Hematopoietic multipotent progenitor cell (in vitro differentiated cells): ENCODE measurements around the gene CLINT1. TPM values are rescaled to one million over a fixed set of nuclear protein-coding genes. Genes with fewer than 3 reads are reported as not detected.

Experiments used
- DNase-seq, 3 donors: peaks; one replicate each; pipeline ENCODE4 v3.0.0-alpha.2; 2011 to 2015; ENCODE audit warnings: low read depth in 2 of 3, low spot score in 2 of 3
- total RNA-seq: library from RNA; depleted of rRNA; stranded (reverse); fragments of >200 nt; gene quantifications from one replicate; pipeline ENCODE4 v1.2.3, GENCODE V29; 2012

CLINT1 gene
- total RNA-seq, 1 donor, result 181 TPM

DNA sequence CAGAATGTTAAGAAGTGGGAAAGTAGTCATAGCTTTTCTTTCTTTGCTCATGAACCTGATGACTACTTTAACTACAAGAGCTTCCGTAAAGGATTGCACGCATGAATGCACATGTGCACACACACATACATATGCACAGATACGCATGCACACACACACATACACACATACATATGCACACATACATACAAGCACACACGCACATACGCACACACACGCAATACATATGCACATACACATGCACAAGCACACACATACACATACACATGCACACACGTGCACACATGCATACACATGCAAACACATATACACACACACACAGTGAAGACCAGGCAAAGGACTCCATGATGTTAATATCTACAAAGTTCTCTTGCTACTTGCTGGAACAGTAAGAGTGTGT lies 92.5 kb downstream of the CLINT1 start:
- DNase-seq, result no peak

DNA sequence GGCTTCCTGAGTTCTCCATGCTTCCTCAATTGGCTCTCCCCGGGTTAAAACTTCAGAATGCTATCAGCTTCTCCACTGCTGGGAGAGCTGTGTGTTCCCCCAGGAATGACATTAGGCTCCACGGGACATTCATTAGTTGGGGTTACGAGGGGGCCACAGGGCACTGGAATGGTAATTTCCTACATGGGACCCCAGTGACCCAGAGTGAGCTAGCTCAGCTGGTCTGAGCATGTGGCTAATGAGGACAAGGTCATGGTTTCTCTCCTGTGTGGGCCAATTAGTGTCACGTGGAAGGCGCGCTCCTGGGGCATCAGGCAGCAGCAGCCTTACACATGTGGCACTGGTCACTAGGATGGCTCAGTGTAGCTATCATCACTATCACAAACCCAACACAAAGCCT lies 94.4 kb downstream of the CLINT1 start:
- no peak for DNase-seq

DNA sequence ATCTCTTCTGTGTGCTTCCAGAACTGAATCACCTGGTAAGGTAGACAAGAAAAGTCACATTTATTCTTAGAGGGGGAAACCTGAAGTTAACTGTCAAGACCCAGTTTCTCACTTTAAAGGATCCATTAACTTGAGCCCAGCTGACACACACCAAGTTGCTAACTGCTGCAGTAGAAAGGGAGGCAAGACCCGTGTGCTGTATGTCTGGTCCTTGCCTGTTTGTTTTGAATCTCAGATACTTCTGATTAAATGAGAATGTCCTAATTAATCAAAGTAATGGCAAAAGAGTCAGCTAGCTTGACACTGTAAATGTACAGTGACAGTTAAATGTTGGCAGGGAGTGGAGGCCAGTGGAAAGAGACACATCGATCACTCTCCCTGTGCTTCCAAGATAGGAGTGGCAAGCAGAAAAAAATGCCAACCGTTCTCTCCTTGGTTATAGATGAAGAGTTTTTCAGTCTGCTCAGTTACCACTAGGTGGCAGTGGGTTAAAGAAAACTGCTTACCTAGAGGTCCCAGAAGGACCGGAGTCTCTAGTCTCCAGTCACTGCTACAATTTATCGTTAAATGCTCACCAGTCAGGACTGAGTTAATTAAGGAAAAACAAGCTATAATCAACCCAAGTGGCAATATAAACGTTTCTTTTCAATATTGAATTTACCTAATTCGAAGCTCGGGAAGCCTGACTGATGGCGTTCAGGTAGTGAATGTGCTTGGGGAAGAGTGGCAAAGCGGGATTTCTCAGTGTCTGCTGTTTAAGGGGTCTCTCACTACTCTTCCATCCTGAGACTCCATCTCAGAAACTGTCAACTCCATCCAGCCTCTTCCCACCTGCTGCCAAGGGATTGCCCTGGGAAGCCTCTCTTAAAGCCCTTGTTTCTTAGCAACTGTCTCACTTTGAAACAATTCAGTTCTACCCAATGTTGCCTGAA lies 97.0 kb downstream of the CLINT1 start:
- peak in 2 of 3 donors; percentile 39 to 66 for DNase-seq

DNA sequence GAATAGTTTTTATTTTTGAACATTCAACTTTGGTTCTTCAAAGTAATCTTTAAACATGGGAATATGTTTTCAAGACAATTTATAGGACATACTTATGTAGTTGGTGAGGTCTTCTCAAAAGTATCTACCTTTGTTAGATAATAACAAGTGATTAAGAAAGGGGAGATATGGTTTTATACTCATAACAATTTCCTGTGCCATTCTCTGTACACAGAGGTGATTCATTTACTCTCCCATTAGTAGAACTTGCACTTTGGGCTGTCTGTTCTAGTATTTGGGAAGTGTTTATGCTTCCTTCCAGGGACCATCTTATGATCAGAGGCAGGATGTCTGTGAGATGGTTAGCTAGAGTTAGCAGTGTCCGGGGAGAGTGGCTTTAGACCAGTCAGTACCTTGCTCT lies 100.2 kb downstream of the CLINT1 start:
- DNase-seq, result no peak

DNA sequence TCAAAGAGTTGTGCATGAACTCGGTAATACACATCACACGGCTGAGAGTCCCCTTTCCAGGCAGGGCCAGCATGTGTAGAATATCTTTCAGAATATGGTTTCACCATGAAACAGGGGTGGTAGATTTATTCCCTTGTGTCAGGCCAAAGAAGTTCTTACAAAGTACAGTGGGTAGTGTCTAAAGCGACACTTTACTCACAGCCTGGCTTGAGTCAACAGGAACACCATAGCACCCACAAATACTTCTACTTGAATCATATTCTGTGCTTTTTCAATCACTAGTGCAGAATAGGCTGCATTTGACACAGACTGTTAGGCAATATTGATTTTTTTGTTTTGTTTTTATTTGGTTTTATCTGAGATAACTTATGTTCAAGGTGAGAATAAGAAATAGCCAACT lies 102.8 kb downstream of the CLINT1 start:
- no peak for DNase-seq

DNA sequence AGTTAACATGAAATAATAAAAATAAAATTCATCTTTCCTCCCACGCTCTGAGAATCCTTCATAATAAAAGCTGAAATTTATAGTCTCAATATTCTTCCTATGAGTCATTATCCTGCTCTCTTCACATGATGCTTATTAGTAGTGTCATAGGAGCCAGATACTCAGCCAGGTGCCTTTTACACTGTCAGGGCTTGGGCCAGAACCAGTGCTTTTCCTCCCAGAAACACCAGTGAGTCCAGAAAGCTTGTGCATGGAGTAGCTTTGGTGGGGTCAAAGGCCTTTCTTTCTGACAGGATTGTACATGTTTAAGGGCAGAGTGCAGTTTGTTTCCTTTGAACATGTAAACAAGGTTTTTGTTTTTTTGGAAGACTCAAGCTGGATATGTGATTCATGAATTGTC lies 108.6 kb downstream of the CLINT1 start:
- DNase-seq, result no peak

DNA sequence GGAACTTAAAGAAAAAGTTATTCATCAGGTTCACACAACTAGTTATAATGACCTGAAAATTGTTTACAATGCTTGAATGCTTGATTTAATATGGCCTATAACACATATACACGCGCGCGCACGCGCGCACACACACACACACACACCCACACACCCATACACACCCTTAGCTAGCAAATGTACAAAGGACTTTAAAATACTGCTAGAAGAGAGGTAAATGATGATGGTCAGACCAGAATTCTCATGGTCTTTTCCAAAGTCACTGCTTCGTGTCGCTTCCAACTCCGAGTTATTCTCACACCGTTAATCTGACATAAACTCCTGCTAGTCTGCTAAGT lies 109.5 kb downstream of the CLINT1 start:
- DNase-seq, result no peak

DNA sequence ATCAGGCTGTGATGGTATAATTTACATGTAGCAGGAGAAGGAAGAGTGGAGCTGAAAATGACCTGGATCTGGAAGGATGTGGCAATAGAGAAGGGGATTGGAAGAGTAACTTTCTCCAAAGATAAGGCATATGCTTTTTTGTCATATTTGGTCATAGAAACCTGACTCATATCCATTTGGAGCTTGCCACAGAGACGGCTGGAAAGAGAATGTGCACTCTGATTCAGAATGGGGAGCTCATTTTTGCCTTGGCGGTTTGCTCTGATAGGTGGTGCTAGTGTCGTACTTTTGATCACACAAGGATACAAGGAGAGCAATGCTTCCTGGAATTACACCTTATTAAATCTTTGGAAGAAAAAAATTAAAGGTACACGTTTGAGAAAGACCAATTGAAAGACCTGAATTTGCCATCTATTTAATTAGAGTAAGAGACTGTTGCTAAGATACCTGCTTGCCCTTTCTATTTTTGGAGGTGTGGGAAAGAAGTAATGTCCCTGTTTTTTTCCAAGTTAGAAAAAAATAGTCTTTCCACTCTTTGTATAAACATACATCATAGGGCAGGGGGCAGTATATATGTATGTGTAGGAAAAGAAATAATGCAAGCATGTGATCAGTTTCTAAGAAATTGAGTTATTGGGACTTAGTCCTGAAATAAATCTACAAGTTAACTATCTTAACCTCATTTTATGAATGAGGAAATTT lies 110.0 kb downstream of the CLINT1 start:
- DNase-seq, result no peak

DNA sequence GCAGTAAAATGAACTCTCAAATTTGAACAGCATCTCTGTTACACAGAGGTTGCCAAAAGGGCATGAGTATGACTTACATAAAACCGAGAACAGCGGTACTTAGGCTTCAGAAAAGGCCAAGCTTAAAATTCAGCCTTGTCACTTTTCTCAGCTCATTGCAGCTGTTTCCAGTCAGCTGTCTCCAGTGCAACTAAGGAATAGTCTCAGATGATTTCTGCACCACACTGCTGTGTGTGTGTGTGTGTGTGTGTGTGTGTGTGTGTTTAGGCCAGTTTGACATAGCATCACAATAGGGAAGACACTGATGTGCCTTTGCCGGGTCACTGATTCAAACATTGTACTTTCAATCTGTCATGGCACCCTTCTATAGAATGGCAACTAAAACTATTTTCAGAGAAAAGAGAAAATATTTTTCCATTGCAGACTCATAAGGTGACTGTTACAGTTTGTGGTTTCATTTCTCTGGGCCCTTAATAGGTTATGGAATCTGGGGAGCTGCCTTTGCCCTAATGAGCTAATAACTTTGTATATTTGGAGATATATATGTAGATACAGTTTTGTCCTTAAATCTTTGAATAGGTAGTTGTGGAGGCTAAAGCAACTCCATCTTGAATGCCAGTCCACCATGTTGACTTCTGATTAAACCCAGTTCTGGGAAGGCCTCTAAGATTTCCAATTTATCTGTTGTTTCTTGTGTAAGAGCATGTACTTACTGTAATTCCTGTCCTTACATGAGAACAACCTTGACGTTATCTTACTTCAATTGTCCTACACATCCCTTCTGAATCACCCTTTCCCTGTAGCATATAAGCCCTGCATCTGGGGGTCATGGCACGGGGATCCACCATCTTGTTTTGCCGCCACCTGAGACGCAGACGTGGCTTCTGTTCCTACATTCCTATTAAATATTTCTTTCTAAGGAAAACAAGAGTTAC lies 110.9 kb downstream of the CLINT1 start:
- DNase-seq, result no peak

DNA sequence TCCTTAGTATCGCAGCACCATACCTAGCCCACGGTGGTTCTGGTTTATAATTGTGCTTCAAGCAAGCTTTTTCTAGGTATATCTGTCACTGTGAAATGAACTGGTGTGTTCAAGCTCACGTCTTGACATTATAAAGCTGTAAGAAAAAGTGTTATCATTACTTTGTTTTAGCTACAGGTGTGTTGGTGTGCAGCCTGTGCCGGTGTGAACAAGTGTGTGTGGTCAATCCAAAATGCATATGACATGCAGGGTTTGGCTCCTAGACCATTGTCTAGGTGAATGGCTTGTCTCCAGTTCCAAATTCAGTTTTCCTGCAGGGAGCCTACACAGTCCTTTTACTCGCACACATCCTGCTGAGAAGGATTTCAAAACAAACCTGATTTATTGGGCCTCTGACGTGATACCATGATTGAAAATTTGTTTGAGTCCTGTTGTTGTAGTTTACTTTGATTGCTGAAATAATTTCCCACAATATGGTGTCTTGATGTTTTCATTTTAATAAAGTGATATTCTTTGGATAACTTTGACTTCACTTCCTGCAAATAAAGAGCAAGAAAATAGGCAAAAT lies 111.7 kb downstream of the CLINT1 start:
- no peak for DNase-seq

DNA sequence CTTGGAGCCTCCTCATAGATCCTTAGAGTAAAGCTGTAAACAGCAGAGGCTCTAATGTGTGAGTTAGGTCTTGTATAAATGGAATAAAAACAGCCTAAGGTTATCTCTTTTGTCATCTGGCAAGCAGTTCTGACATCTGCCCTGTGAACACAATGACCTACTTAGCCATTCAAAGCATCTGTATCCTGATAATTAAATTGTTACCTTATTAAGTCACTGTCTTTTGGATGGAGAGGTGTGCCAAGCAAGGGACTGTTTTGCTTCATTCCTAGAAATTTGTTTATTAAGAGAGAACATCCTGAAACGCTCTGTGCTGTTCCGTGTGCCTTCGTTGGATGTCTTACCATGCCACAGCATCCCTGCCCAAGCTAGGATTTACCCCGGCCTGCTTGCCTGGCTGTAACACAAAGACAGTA lies 113.9 kb downstream of the CLINT1 start:
- DNase-seq, result no peak

DNA sequence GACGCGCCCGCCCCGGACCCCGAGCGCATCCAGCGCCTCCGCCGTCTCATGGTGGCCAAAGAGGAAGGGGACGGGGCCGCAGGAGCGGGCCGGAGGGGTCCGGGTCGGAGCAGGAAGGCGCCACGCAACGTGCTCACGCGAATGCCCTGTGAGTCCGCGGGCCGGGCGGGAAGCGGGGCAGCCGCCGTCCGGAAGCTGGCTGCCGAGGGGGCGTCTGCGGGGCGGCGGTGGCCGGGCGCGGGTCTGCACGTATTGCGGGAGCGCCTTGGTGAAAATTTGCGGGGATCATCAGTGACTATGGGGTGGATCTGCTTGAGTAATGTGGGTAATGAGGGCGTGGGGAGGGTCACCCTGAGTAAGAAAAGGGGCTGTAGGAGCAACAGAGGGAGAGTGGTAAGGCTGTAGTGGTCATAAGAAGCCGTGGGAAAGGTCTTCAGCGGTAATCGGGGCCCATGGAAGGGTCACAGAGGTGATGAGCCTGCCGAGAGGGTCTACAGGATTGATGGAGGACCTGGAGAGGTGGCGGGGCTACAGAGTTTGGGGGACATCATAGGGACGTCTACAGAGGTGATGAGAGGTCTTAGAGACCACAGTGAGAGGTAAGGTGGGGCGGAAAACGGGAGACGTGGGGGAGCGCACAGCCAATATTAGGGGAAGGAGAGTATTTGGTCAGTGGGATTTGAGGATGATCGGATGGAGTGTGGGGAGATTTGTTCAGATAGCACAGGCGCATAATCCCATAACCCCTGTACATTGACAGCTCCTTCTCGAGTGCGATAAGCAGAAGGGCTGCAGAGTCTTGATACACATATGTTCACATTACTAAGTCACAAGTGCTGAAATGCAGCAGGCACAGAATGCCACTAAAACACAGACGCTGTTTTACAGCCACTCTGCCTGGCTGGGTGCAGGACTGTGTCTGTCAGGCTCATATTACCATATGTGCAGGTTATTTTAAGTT lies 114.6 kb downstream of the CLINT1 start:
- DNase-seq, result peak in 2 of 3 donors; percentile 17 to 32

DNA sequence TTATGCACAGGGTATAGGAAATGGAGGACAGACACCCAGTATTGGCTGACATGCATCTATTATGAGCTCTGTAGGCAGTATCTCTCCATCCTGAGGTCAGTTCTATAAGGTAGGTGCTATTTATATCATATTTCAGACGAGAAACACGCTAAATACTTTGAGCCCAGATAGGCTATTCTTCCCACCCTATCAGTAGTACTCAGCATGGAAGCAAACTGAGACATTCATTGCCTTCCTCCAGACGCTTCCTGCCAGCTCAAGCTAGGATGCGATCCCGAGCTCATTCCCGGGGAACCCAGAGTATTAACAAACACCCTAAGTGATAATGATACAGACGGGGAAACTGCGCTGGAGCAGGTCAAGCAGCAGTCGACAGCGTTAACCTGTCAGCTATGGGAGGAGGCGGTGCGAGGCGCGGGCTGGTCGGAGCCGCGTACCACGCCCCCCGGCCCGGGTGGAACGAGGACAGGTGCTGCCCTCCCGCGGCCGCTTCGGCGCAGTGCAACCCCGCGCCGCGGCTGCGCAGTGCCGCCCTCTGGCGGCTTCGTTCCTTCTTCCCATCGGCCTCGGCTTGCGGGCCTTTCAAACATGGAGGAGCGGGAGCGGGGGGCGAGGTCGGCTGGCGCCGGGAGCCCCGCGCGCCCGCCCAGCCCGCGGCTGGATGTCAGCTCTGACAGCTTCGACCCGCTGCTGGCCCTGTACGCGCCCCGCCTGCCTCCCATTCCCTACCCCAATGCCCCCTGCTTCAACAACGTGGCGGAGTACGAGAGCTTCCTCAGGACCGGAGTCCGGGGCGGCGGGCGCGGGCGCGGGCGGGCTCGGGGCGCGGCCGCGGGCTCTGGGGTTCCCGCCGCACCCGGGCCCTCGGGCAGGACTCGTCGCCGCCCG lies 115.5 kb downstream of the CLINT1 start, which contains the start of gene LSM11:
Gene LSM11 (plus strand): TSS at position 550 of the 888 bp plus-strand sequence. CDS start 39 bp downstream, at position 589.
- peak; percentile 84 to 94 (median 84) for DNase-seq

DNA sequence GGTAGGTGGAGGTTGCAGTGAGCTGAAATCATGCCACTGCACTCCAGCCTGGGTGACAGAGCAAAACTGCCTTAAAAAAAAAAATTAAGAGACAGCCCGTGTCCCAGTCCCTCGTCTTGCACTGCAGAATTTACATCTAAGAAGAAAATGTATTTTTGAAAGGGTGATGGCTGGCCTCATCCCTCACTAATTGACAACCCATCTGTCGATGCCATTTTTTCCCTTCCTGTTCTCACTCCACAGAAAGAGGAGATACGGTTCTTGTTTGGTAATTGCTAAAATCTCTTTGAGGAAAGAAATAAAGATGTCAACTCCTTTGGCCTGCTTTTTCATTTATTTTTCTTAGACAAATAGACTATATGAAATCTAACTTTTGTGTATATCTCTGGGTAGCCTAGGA lies 117.8 kb downstream of the CLINT1 start:
- DNase-seq, result no peak

DNA sequence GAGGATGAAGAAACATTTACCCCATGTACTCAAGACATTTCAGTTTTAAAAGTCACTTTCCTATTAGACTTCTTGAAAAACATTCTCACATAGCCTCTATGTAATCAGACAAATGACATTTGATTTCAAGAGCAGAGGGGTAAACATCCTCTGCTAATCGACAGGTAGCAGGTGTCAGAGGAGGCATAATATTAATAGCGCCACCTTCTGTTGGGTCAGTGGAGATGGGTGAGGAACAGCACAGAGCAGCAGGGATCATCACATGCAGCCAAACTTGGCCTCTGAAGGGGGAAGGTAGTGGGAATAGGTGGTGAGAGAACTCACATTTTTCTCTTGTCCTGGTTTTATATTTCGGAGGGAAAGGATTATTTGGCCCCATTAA lies 118.7 kb downstream of the CLINT1 start:
- peak in 2 of 3 donors; percentile 19 to 29 for DNase-seq

DNA sequence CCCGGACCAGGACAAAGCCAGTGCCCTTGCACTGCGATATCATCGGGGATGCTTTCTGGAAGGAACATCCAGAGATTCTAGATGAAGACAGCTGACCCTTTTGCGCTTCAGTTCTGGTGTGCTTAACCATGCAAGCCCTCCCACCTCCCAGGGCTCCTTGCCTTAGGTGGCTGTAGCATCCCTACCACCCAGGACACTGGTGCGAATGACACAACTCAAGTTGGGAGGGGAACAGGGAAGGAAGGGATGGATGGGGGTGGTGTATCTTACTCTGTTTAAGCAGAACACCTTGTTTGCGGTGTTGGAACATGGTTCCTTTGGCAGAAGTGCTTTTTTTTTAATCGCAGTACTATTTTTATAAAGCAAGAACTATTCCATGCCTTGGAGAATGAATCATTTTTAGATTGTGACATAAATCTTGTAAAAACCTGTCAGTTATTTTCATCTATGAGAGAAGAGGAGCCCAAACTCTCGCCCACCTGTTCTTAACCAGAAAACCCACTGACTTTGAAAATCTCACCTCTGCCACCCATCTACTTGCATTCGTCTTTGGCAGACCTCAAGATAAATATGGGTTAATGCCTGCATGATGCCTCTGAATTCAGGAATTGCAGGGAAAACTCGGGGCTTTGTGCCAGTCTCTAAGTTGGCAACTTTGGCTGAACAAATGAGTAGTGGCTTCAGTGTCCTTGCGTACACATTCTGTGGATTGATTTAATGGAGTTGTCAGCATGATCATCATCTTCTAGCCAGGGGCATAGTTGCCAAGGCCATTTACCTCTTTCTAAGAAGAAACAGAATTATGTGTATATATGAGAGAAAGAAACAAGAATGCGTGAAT lies 119.3 kb downstream of the CLINT1 start:
- DNase-seq, result no peak

DNA sequence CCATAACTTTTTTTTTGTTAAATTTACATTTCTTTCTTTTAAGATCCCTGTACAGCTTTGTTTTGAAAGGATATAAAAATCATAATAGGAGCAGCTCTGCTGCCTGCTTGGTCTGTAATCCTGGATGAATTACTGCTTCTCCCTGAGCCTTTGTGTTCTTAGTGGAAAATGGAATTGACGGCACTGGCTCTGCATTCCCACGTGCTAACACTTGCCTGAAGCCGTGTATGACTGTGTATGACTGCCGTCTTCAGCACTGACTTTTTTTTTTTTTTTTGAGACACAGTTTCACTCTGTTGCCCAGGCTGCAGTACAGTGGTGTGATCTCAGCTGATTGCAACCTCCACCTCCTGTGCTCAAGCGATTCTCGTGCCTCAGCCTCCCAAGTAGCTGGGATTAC lies 123.0 kb downstream of the CLINT1 start:
- no peak for DNase-seq
